Common myeloid progenitor, CD34-positive (primary cell): Measurements from ENCODE around the gene FBXW5.

Experiments
- CTCF ChIA-PET: fragments of 350-600 bp; sonication (Branson Sonifier 250); formaldehyde crosslinking; loops from one replicate; lab custom pipeline; 2021; ENCODE audit warnings: antibody characterized with exemption; lab: Charles Lee
- POLR2A ChIA-PET: fragments of 350-600 bp; sonication (Branson Sonifier 250); formaldehyde crosslinking; loops from one replicate; lab custom pipeline; 2021; ENCODE audit warnings: antibody characterized with exemption; lab: Charles Lee
- DNase-seq, 3 donors: peaks; one replicate each; pipeline versions ENCODE4 v3.0.0 to v3.0.0-alpha.2; 2013
- H3K27ac ChIP-seq, 2 experiments: 1 replicate in 1 of 2; 2 replicates in 1 of 2; pipeline ENCODE4 v1.7.0; 2013; ENCODE audit warnings: inconsistent platforms in 2 of 2, low read length in 2 of 2, mild to moderate bottlenecking in 2 of 2, low read depth in 1 of 2, moderate library complexity in 1 of 2; ENCODE audit not compliant: severe bottlenecking in 2 of 2, insufficient read depth in 1 of 2, poor library complexity in 1 of 2
- H3K27me3 ChIP-seq, 5 experiments: replicated peaks in 2 of 5; 1 replicate in 3 of 5; 2 replicates in 2 of 5; pipeline versions ENCODE4 v1.6.1 to v1.7.0; 2013; ENCODE audit warnings: low read length in 4 of 5, mild to moderate bottlenecking in 2 of 5, moderate library complexity in 2 of 5, inconsistent platforms in 1 of 5; ENCODE audit not compliant: insufficient read depth in 5 of 5, control insufficient read depth in 4 of 5
- H3K36me3 ChIP-seq, 4 experiments: 1 replicate in 2 of 4; 2 replicates in 2 of 4; pipeline versions ENCODE4 v1.6.1 to v1.7.0; 2013; ENCODE audit warnings: low read length in 3 of 4, control low read depth in 1 of 4, mild to moderate bottlenecking in 1 of 4; ENCODE audit not compliant: control insufficient read depth in 4 of 4, insufficient read depth in 4 of 4
- H3K4me1 ChIP-seq, 4 experiments: 1 replicate in 3 of 4; 2 replicates in 1 of 4; pipeline versions ENCODE4 v1.6.1 to v1.7.1; 2013; ENCODE audit warnings: low read length in 3 of 4, mild to moderate bottlenecking in 3 of 4, control low read depth in 1 of 4, inconsistent platforms in 1 of 4, moderate library complexity in 1 of 4; ENCODE audit not compliant: control insufficient read depth in 4 of 4, insufficient read depth in 4 of 4; ENCODE audit errors: control extremely low read depth in 1 of 4
- H3K4me3 ChIP-seq, 7 experiments: 1 replicate in 4 of 7; 2 replicates in 3 of 7; pipeline versions ENCODE4 v1.5.1 to v1.7.0; 2013; ENCODE audit warnings: mild to moderate bottlenecking in 7 of 7, low read length in 6 of 7, moderate library complexity in 6 of 7, inconsistent platforms in 2 of 7, low read depth in 2 of 7, control low read depth in 1 of 7; ENCODE audit not compliant: insufficient read depth in 4 of 7, control insufficient read depth in 1 of 7; ENCODE audit errors: extremely low read depth in 1 of 7
- H3K9me3 ChIP-seq, 5 experiments: 1 replicate in 4 of 5; 2 replicates in 1 of 5; pipeline versions ENCODE4 v1.6.1 to v1.7.1; 2013; ENCODE audit warnings: low read length in 4 of 5, mild to moderate bottlenecking in 2 of 5, inconsistent platforms in 1 of 5, low read depth in 1 of 5, moderate library complexity in 1 of 5; ENCODE audit not compliant: control insufficient read depth in 4 of 5, insufficient read depth in 2 of 5; ENCODE audit errors: control extremely low read depth in 1 of 5
- WGBS: methylation state at CpG from one replicate; pipeline ENCODE4 v1.1.5; 2013; ENCODE audit not compliant: insufficient coverage; 5-methylcytosine and 5-hydroxymethylcytosine counted together

Gene FBXW5

GRCh38 chr9:136957901-136958300 lies 13.4 kb upstream of the FBXW5 start:
- ChIA-PET POLR2A (no interaction called here), CTCF (interaction anchor here (1.3 kb wide), 1 partner anchor 77 kb away, joined by 4 read pairs; no protein-coding TSS in a partner anchor)
- Histone ChIP-seq H3K27ac (no peak overlapping the region), H3K9me3 (no peaks in the 10 kb centered on the region), H3K36me3 (no peaks in the 10 kb centered on the region), H3K4me3 (no peak overlapping the region), H3K4me1 (no peaks in the 10 kb centered on the region), H3K27me3 (no peaks in the 10 kb centered on the region)
- 93% methylated on average over 4 of the region's 6 CpGs for WGBS
- no peak for DNase-seq

GRCh38 chr9:136957461-136957860 lies 12.9 kb upstream of the FBXW5 start:
- POLR2A ChIA-PET: no interaction called here
- no peak overlapping the region for H3K27ac ChIP-seq
- CTCF ChIA-PET: no interaction called here
- H3K36me3 ChIP-seq: no peaks in the 10 kb centered on the region
- no peak overlapping the region for H3K4me3 ChIP-seq
- whole genome bisulfite sequencing: 100% methylated on average over 1 of the region's 1 CpG
- no peaks in the 10 kb centered on the region for H3K9me3 ChIP-seq
- H3K4me1 ChIP-seq: no peaks in the 10 kb centered on the region
- DNase-seq: no peak
- no peaks in the 10 kb centered on the region for H3K27me3 ChIP-seq

- ChIA-PET CTCF (no interaction called here), POLR2A (no interaction called here)
- Histone ChIP-seq H3K9me3 (no peaks in the 10 kb centered on the region), H3K4me1 (no peaks in the 10 kb centered on the region), H3K27ac (no peak overlapping the region), H3K36me3 (no peaks in the 10 kb centered on the region), H3K27me3 (no peaks in the 10 kb centered on the region), H3K4me3 (no peak overlapping the region)
- no peak for DNase-seq
- 96% methylated on average over 3 of the region's 4 CpGs for WGBS
Observed at GRCh38 chr9:136956604-136957003, 12.1 kb upstream of the FBXW5 start.

- no peak for DNase-seq
- 95% methylated on average over 4 of the region's 9 CpGs for WGBS
- H3K27me3 ChIP-seq: no peaks in the 10 kb centered on the region
- CTCF ChIA-PET: interaction anchor here (1.1 to 1.4 kb wide), 2 partner anchors 73 to 79 kb away, joined by 3 read pairs; no protein-coding TSS in a partner anchor
- no peaks in the 10 kb centered on the region for H3K9me3 ChIP-seq
- no peak overlapping the region for H3K27ac ChIP-seq
- POLR2A ChIA-PET: no interaction called here
- no peak overlapping the region for H3K4me3 ChIP-seq
- no peaks in the 10 kb centered on the region for H3K4me1 ChIP-seq
- H3K36me3 ChIP-seq: no peaks in the 10 kb centered on the region
Observed at GRCh38 chr9:136955943-136956335, 11.4 kb upstream of the FBXW5 start.

GRCh38 chr9:136955202-136955942 lies 10.8 kb upstream of the FBXW5 start:
- Histone ChIP-seq H3K9me3 (no peaks in the 10 kb centered on the region), H3K36me3 (no peaks in the 10 kb centered on the region), H3K27ac (no peak overlapping the region), H3K4me3 (no peak overlapping the region), H3K27me3 (no peaks in the 10 kb centered on the region), H3K4me1 (peaks cover 0 to 4% (median 3%) of the 10 kb centered on the region in 4 experiments)
- no peak for DNase-seq
- 93% methylated on average over 14 of the region's 14 CpGs for WGBS
- CTCF ChIA-PET: interaction anchor here (1.1 to 1.4 kb wide), 2 partner anchors 74 to 80 kb away, joined by 3 read pairs; no protein-coding TSS in a partner anchor
- POLR2A ChIA-PET: no interaction called here

GRCh38 chr9:136954270-136955083 lies 9.9 kb upstream of the FBXW5 start:
- Histone ChIP-seq H3K9me3 (no peaks in the 10 kb centered on the region), H3K36me3 (no peaks in the 10 kb centered on the region), H3K4me1 (peaks cover 0 to 10% (median 7%) of the 10 kb centered on the region in 4 experiments), H3K4me3 (no peak overlapping the region), H3K27me3 (no peaks in the 10 kb centered on the region), H3K27ac (no peak overlapping the region)
- DNase-seq: no peak
- 94% methylated on average over 14 of the region's 25 CpGs for WGBS
- CTCF ChIA-PET: interaction anchor here (1.1 to 1.4 kb wide), 2 partner anchors 75 to 81 kb away, joined by 3 read pairs; no protein-coding TSS in a partner anchor
- POLR2A ChIA-PET: no interaction called here

- H3K27ac ChIP-seq: no peak overlapping the region
- DNase-seq: no peak
- no peaks in the 10 kb centered on the region for H3K36me3 ChIP-seq
- no peak overlapping the region for H3K4me3 ChIP-seq
- WGBS: 90% methylated on average over 14 of the region's 19 CpGs
- H3K4me1 ChIP-seq: peaks cover 0 to 16% (median 12%) of the 10 kb centered on the region in 4 experiments
- no peaks in the 10 kb centered on the region for H3K27me3 ChIP-seq
- ChIA-PET CTCF (no interaction called here), POLR2A (no interaction called here)
- H3K9me3 ChIP-seq: no peaks in the 10 kb centered on the region
Observed at GRCh38 chr9:136953771-136954269, 9.3 kb upstream of the FBXW5 start.
